HCT116 (cell line): ENCODE measurements around the gene GPNMB. TPM values are rescaled to one million over a fixed set of nuclear protein-coding genes. Genes with fewer than 3 reads are reported as not detected.

Experiments
- ATAC-seq: fragments of 200-7000 bp; cut with Tn5 transposase; 2 replicates; pipeline ENCODE4 v1.9.1; 2020; ENCODE audit warnings: mild to moderate bottlenecking, moderate library complexity
- BruUV-seq: library from RNA; stranded (reverse); fragments of 400-500 nt; replicated peaks from 2 replicates; lab custom pipeline; 2021; lab: Mats Ljungman, UMichigan
- CTCF ChIA-PET: fragments of 300-600 bp; sonication (Branson Sonifier 250); formaldehyde crosslinking; loops from one replicate; lab custom pipeline; 2021; ENCODE audit warnings: antibody characterized with exemption; lab: Charles Lee
- POLR2A ChIA-PET: fragments of 300-600, 350-600 bp; sonication (Branson Sonifier 250); formaldehyde crosslinking; loops from one replicate; lab custom pipeline; 2021; ENCODE audit warnings: antibody characterized with exemption; lab: Charles Lee
- RAD21 ChIA-PET, 2 experiments: fragments of 300-600 bp; sonication (Branson Sonifier 250); formaldehyde crosslinking; loops; one replicate each; lab custom pipeline; 2023; ENCODE audit warnings: low total read pairs in 2 of 2; ENCODE audit not compliant: uncharacterized antibody in 2 of 2, unreplicated experiment in 2 of 2, low non-redundant PET in 1 of 2; lab: Charles Lee
- DNase-seq: peaks from one replicate; pipeline ENCODE4 v3.0.0-alpha.2; 2010; ENCODE audit warnings: low read depth, low spot score
- H2AFZ ChIP-seq: fragments of 200-600 bp; shearing (Covaris generic), sonication (generic); 2 replicates; pipeline ENCODE4 v1.6.1; 2017; ENCODE audit warnings: low read depth, mixed run types, mixed read lengths, antibody characterized with exemption, low read length; ENCODE audit not compliant: poor library complexity, severe bottlenecking
- H3K27ac ChIP-seq: 2 replicates; pipeline ENCODE4 v1.5.1; 2012; ENCODE audit warnings: low read depth, low read length
- H3K27me3 ChIP-seq: fragments of 200-600 bp; sonication (generic); 2 replicates; pipeline ENCODE4 v1.6.1; 2016; ENCODE audit warnings: mixed run types, low read length, mixed read lengths; ENCODE audit not compliant: insufficient read depth
- H3K36me3 ChIP-seq, 2 experiments: fragments of 200-500 bp in 1 of 2; fragments of 200-600 bp in 1 of 2; sonication (Bioruptor generic) in 1 of 2; sonication (generic) in 1 of 2; 2 replicates each; pipeline versions ENCODE4 v1.5.1 to v1.6.1; 2014 to 2016; ENCODE audit warnings: low read length in 2 of 2, inconsistent platforms in 1 of 2, mixed read lengths in 1 of 2, mixed run types in 1 of 2; ENCODE audit not compliant: insufficient read depth in 2 of 2, control insufficient read depth in 1 of 2
- H3K4me1 ChIP-seq, 2 experiments: fragments of 200-600 bp in 1 of 2; sonication (generic) in 1 of 2; 2 replicates each; pipeline versions ENCODE4 v1.5.1 to v1.6.1; 2012 to 2017; ENCODE audit warnings: low read length in 2 of 2, inconsistent platforms in 1 of 2, mild to moderate bottlenecking in 1 of 2, mixed read lengths in 1 of 2, mixed run types in 1 of 2, moderate library complexity in 1 of 2; ENCODE audit not compliant: insufficient read depth in 2 of 2, control insufficient read depth in 1 of 2
- H3K4me2 ChIP-seq: fragments of 200-600 bp; sonication (generic); 2 replicates; pipeline ENCODE4 v1.6.1; 2017; ENCODE audit warnings: mixed run types, low read length, mixed read lengths
- H3K4me3 ChIP-seq, 2 experiments: fragments of 200-600 bp in 1 of 2; sonication (generic) in 1 of 2; replicated peaks in 1 of 2; 2 replicates each; pipeline ENCODE4 v1.5.1; 2011 to 2016; ENCODE audit warnings: low read length in 2 of 2, control low read depth in 1 of 2, low read depth in 1 of 2, mild to moderate bottlenecking in 1 of 2, mixed read lengths in 1 of 2, mixed run types in 1 of 2
- H3K79me2 ChIP-seq: fragments of 200-600 bp; sonication (generic); 2 replicates; pipeline ENCODE4 v1.6.1; 2017; ENCODE audit warnings: mild to moderate bottlenecking, mixed run types, low read length, moderate library complexity, mixed read lengths; ENCODE audit not compliant: insufficient read depth
- H3K9ac ChIP-seq: fragments of 200-600 bp; sonication (generic); 2 replicates; pipeline ENCODE4 v1.6.1; 2016; ENCODE audit warnings: low read length, mixed read lengths
- H3K9me2 ChIP-seq: fragments of 200-600 bp; sonication (generic), shearing (Covaris generic); 2 replicates; pipeline ENCODE4 v1.6.1; 2017; ENCODE audit warnings: mixed run types, mild to moderate bottlenecking, moderate library complexity; ENCODE audit not compliant: insufficient read depth
- H3K9me3 ChIP-seq, 2 experiments: fragments of 200-500 bp in 1 of 2; fragments of 200-600 bp in 1 of 2; sonication (Bioruptor generic) in 1 of 2; sonication (generic) in 1 of 2; 2 replicates each; pipeline ENCODE4 v1.6.1; 2014 to 2017; ENCODE audit warnings: low read length in 2 of 2, mixed read lengths in 2 of 2, inconsistent platforms in 1 of 2, low read depth in 1 of 2, mild to moderate bottlenecking in 1 of 2, mixed run types in 1 of 2, moderate library complexity in 1 of 2; ENCODE audit not compliant: control insufficient read depth in 1 of 2, insufficient read depth in 1 of 2
- H4K20me1 ChIP-seq: fragments of 200-600 bp; sonication (generic), shearing (Covaris generic); 2 replicates; pipeline ENCODE4 v1.6.1; 2017; ENCODE audit warnings: mixed run types, mild to moderate bottlenecking, moderate library complexity; ENCODE audit not compliant: insufficient read depth
- CBX3 ChIP-seq: IDR thresholded peaks from 2 replicates; pipeline ENCODE4 v1.6.1; 2012; ENCODE audit warnings: low read depth
- EGR1 ChIP-seq: IDR thresholded peaks from 2 replicates; pipeline ENCODE4 v1.6.1; 2012; ENCODE audit warnings: low read depth
- EZH2phosphoT487 ChIP-seq: fragments of 200-600 bp; IDR thresholded peaks from 2 replicates; pipeline ENCODE4 v1.6.1; 2018; ENCODE audit warnings: antibody characterized with exemption, borderline replicate concordance
- FOSL1 ChIP-seq: IDR thresholded peaks from 2 replicates; pipeline ENCODE4 v1.6.1; 2012; ENCODE audit warnings: low read depth
- RAD21 ChIP-seq: IDR thresholded peaks from 2 replicates; pipeline ENCODE4 v1.6.1; 2012; ENCODE audit warnings: low read depth, mild to moderate bottlenecking
- SIN3A ChIP-seq: IDR thresholded peaks from 2 replicates; pipeline ENCODE4 v1.6.1; 2012; ENCODE audit warnings: low read depth
- SP1 ChIP-seq: IDR thresholded peaks from 2 replicates; pipeline ENCODE4 v1.6.1; 2012; ENCODE audit warnings: low read depth
- SRF ChIP-seq: IDR thresholded peaks from 2 replicates; pipeline ENCODE4 v1.6.1; 2012; ENCODE audit warnings: low read depth
- ZFX ChIP-seq: fragments of 450-650 bp; IDR thresholded peaks from 2 replicates; pipeline ENCODE4 v1.6.1; 2017
- intact Hi-C: fragments of 100-400 bp; cut with micrococcal nuclease; formaldehyde crosslinking; loops from 2 replicates; pipeline ENCODE4 v1.10.0; 2022
- total RNA-seq: library from RNA; stranded (reverse); gene quantifications from one replicate; pipeline ENCODE4 v1.2.1, GENCODE V29; 2021; ENCODE audit not compliant: unreplicated experiment
- TF ChIP-seq, protein P1 (sequence below), 3 experiments: fragments of 200-600 bp in 1 of 3; sonication (generic) in 1 of 3; IDR thresholded peaks in 2 of 3; conservative IDR thresholded peaks in 1 of 3; 2 replicates each; pipeline ENCODE4 v1.5.1; 2012 to 2017; ENCODE audit warnings: low read depth in 2 of 3, low read length in 2 of 3, antibody characterized with exemption in 1 of 3, borderline replicate concordance in 1 of 3, control low read depth in 1 of 3, mild to moderate bottlenecking in 1 of 3, mixed read lengths in 1 of 3, mixed run types in 1 of 3, moderate library complexity in 1 of 3; ENCODE audit not compliant: insufficient read depth in 1 of 3
- TF ChIP-seq, protein P2 (sequence below): IDR thresholded peaks from 2 replicates; pipeline ENCODE4 v1.6.1; 2012; ENCODE audit warnings: low read depth
- TF ChIP-seq, protein P3 (sequence below): IDR thresholded peaks from 2 replicates; pipeline ENCODE4 v1.6.1; 2012
- TF ChIP-seq, protein P4 (sequence below): IDR thresholded peaks from 2 replicates; pipeline ENCODE4 v1.6.1; 2011; ENCODE audit warnings: mild to moderate bottlenecking, low read length, moderate library complexity; ENCODE audit not compliant: insufficient replicate concordance; ENCODE audit errors: extremely low read depth

Gene GPNMB
- total RNA-seq, 1 experiment from 2014 or later = 2.8 TPM

DNA sequence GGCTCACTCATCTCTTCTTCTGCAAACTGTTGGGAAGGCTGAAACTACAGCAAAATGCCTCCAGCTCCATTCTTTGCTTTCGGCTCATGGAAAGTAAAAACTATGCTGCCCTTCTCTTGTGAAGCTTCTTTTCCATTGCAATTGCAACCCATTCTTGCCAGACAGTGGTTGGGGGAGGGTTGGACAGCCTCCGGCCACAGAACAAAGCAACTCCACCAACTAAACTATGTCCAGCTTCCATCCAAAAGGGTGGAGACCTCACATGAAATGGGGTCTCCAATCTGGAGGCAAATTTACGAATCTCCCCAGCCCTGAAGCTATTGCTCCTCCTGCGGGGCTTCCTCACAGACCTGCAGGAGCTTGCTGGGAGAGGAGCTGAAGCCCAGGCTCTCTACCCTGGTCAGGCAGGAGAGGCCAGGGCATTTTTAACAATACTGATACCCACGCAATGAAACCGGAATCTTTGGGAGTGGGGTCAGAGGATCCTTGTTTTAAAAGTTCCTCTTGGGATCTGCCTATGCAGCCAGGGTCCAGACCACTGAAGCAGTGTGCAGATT, 549 bp downstream of the GPNMB start:
- DNase-seq (no peak), ATAC-seq (no peak)
- Histone ChIP-seq H3K4me2 (no peak overlapping the region), H3K9me2 (no peaks in the 10 kb centered on the region), H3K9me3 (no peaks in the 10 kb centered on the region), H3K27me3 (no peaks in the 10 kb centered on the region), H2AFZ (no peak overlapping the region), H3K36me3 (no peaks in the 10 kb centered on the region), H3K27ac (no peak overlapping the region), H3K4me1 (0 out of 4 replicates have a peak, but pooled peaks cover 0 to 2% of the 10 kb centered on the region in 2 experiments), H4K20me1 (no peaks in the 10 kb centered on the region), H3K9ac (no peak overlapping the region), H3K4me3 (no peak overlapping the region), H3K79me2 (no peaks in the 10 kb centered on the region)
- no TSS peak for BruUV-seq
- TF ChIP-seq FOSL1 (no peak), SIN3A (no peak), EGR1 (no peak), EZH2phosphoT487 (no peak), ZFX (no peak), CBX3 (no peak), SP1 (no peak), SRF (no peak), RAD21 (no peak)
- TF ChIP-seq, protein P1, sequence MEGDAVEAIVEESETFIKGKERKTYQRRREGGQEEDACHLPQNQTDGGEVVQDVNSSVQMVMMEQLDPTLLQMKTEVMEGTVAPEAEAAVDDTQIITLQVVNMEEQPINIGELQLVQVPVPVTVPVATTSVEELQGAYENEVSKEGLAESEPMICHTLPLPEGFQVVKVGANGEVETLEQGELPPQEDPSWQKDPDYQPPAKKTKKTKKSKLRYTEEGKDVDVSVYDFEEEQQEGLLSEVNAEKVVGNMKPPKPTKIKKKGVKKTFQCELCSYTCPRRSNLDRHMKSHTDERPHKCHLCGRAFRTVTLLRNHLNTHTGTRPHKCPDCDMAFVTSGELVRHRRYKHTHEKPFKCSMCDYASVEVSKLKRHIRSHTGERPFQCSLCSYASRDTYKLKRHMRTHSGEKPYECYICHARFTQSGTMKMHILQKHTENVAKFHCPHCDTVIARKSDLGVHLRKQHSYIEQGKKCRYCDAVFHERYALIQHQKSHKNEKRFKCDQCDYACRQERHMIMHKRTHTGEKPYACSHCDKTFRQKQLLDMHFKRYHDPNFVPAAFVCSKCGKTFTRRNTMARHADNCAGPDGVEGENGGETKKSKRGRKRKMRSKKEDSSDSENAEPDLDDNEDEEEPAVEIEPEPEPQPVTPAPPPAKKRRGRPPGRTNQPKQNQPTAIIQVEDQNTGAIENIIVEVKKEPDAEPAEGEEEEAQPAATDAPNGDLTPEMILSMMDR (IDR thresholded peaks at IDR 0.05 in 2 of 3, conservative IDR thresholded peaks at IDR 0.05 in 1 of 3; ENCODE audit: borderline replicate concordance in 1 of 3, insufficient read depth in 1 of 3, low read depth in 2 of 3, low read length in 2 of 3) = no peak
- TF ChIP-seq, protein P2, sequence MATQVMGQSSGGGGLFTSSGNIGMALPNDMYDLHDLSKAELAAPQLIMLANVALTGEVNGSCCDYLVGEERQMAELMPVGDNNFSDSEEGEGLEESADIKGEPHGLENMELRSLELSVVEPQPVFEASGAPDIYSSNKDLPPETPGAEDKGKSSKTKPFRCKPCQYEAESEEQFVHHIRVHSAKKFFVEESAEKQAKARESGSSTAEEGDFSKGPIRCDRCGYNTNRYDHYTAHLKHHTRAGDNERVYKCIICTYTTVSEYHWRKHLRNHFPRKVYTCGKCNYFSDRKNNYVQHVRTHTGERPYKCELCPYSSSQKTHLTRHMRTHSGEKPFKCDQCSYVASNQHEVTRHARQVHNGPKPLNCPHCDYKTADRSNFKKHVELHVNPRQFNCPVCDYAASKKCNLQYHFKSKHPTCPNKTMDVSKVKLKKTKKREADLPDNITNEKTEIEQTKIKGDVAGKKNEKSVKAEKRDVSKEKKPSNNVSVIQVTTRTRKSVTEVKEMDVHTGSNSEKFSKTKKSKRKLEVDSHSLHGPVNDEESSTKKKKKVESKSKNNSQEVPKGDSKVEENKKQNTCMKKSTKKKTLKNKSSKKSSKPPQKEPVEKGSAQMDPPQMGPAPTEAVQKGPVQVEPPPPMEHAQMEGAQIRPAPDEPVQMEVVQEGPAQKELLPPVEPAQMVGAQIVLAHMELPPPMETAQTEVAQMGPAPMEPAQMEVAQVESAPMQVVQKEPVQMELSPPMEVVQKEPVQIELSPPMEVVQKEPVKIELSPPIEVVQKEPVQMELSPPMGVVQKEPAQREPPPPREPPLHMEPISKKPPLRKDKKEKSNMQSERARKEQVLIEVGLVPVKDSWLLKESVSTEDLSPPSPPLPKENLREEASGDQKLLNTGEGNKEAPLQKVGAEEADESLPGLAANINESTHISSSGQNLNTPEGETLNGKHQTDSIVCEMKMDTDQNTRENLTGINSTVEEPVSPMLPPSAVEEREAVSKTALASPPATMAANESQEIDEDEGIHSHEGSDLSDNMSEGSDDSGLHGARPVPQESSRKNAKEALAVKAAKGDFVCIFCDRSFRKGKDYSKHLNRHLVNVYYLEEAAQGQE = no peak
- TF ChIP-seq, protein P3, sequence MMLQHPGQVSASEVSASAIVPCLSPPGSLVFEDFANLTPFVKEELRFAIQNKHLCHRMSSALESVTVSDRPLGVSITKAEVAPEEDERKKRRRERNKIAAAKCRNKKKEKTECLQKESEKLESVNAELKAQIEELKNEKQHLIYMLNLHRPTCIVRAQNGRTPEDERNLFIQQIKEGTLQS = no peak
- TF ChIP-seq, protein P4, sequence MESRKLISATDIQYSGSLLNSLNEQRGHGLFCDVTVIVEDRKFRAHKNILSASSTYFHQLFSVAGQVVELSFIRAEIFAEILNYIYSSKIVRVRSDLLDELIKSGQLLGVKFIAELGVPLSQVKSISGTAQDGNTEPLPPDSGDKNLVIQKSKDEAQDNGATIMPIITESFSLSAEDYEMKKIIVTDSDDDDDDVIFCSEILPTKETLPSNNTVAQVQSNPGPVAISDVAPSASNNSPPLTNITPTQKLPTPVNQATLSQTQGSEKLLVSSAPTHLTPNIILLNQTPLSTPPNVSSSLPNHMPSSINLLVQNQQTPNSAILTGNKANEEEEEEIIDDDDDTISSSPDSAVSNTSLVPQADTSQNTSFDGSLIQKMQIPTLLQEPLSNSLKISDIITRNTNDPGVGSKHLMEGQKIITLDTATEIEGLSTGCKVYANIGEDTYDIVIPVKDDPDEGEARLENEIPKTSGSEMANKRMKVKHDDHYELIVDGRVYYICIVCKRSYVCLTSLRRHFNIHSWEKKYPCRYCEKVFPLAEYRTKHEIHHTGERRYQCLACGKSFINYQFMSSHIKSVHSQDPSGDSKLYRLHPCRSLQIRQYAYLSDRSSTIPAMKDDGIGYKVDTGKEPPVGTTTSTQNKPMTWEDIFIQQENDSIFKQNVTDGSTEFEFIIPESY = no peak
- RAD21 ChIA-PET = no interaction called here
- intact Hi-C loops = no loop called here
- POLR2A ChIA-PET = no interaction called here
- CTCF ChIA-PET = no interaction called here
